Epithelial cell of prostate (primary cell): ENCODE results near the gene ZNF469.

Source experiments
- DNase-seq: peaks from one replicate; pipeline ENCODE4 v3.0.0-alpha.2; 2011; ENCODE audit warnings: low read depth, low spot score
- H3K27ac ChIP-seq: fragments of 450-650 bp; 2 replicates; pipeline ENCODE4 v1.5.1; 2017; ENCODE audit warnings: mild to moderate bottlenecking

ZNF469 gene

GRCh38 chr16:88382491-88383400, at the start of gene ZNF469:
ZNF469 (plus strand) TSS chr16:88382959; CDS start chr16:88427471, 44,512 bp downstream.
- no peak within 1 kb of the TSS for H3K27ac ChIP-seq
- no peak for DNase-seq

- H3K27ac ChIP-seq = peak overlapping the region; percentile 88
- DNase-seq = no peak
Observed at GRCh38 chr16:88333848-88334777, 48.6 kb upstream of the ZNF469 start.

GRCh38 chr16:88334778-88335720, 47.7 kb upstream of the ZNF469 start:
- no peak overlapping the region for H3K27ac ChIP-seq
- no peak for DNase-seq

- no peak overlapping the region for H3K27ac ChIP-seq
- no peak for DNase-seq
Observed at GRCh38 chr16:88337021-88337420, 45.7 kb upstream of the ZNF469 start.

GRCh38 chr16:88337538-88337937, 45.2 kb upstream of the ZNF469 start:
- DNase-seq = no peak
- H3K27ac ChIP-seq = no peak overlapping the region

- DNase-seq = no peak
- H3K27ac ChIP-seq = no peak overlapping the region
Observed at GRCh38 chr16:88338111-88338510, 44.6 kb upstream of the ZNF469 start.

GRCh38 chr16:88338896-88339295, 43.9 kb upstream of the ZNF469 start:
- H3K27ac ChIP-seq = no peak overlapping the region
- no peak for DNase-seq

GRCh38 chr16:88339930-88340754, 42.6 kb upstream of the ZNF469 start:
- H3K27ac ChIP-seq = no peak overlapping the region
- no peak for DNase-seq

GRCh38 chr16:88340755-88341150, 42.0 kb upstream of the ZNF469 start:
- no peak overlapping the region for H3K27ac ChIP-seq
- DNase-seq = no peak

GRCh38 chr16:88341551-88342290, 41.0 kb upstream of the ZNF469 start:
- no peak overlapping the region for H3K27ac ChIP-seq
- no peak for DNase-seq

- H3K27ac ChIP-seq = no peak overlapping the region
- DNase-seq = no peak
Observed at GRCh38 chr16:88342491-88342890, 40.3 kb upstream of the ZNF469 start.

- DNase-seq = no peak
- H3K27ac ChIP-seq = no peak overlapping the region
Observed at GRCh38 chr16:88343271-88343791, 39.4 kb upstream of the ZNF469 start.

- no peak overlapping the region for H3K27ac ChIP-seq
- no peak for DNase-seq
Observed at GRCh38 chr16:88344411-88345030, 38.2 kb upstream of the ZNF469 start.

- DNase-seq = no peak
- no peak overlapping the region for H3K27ac ChIP-seq
Observed at GRCh38 chr16:88345031-88345720, 37.6 kb upstream of the ZNF469 start.

GRCh38 chr16:88345721-88346560, 36.8 kb upstream of the ZNF469 start:
- DNase-seq = no peak
- H3K27ac ChIP-seq = no peak overlapping the region
